ENCODE results near the gene RALBP1. TPM values are rescaled to one million over a fixed set of nuclear protein-coding genes. Genes with fewer than 3 reads are reported as not detected.

RALBP1 gene
- total RNA-seq, 2 experiments from 2014 or later = 46.9 to 47.1 TPM

DNA sequence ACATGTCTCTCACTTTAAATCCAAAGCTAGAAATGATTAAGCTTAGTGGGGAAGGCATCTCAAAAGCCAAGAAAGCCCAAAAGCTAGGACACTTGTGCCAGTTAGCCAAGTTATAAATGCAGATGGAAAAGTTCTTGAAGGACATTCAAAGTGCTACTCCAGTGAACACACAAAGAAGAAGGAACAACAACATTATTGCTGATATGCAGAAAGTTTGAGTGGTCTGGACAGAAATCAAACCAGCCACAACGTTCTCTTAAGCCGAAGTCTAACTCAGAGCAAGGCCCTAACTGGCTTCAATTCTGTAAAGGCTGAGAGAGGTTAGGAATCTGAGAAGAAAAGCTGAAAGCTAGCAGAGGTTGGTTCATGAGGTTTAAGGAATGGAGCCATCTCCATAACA is 90.1 kb downstream of the RALBP1 start:
- Mint-ChIP-seq H3K4me3 (no peak overlapping the region), H3K4me1 (no peaks in the 10 kb centered on the region), H3K36me3 (peaks cover 10% of the 10 kb centered on the region), H3K9me3 (no peaks in the 10 kb centered on the region), H3K27me3 (no peaks in the 10 kb centered on the region), H3K27ac (no peak overlapping the region)
- no peak for DNase-seq

GRCh38 chr18:9568186-9568585 is 92.9 kb downstream of the RALBP1 start:
- DNase-seq = no peak
- H3K9me3 Mint-ChIP-seq = no peaks in the 10 kb centered on the region
- H3K4me1 Mint-ChIP-seq = no peaks in the 10 kb centered on the region
- H3K27me3 Mint-ChIP-seq = no peaks in the 10 kb centered on the region
- H3K4me3 Mint-ChIP-seq = no peak overlapping the region
- H3K36me3 Mint-ChIP-seq = peaks cover 5% of the 10 kb centered on the region
- H3K27ac Mint-ChIP-seq = no peak overlapping the region

- no peak for DNase-seq
- H3K4me3 Mint-ChIP-seq = no peak overlapping the region
- H3K9me3 Mint-ChIP-seq = no peaks in the 10 kb centered on the region
- no peak overlapping the region for H3K27ac Mint-ChIP-seq
- no peaks in the 10 kb centered on the region for H3K4me1 Mint-ChIP-seq
- peaks cover 5% of the 10 kb centered on the region for H3K36me3 Mint-ChIP-seq
- no peaks in the 10 kb centered on the region for H3K27me3 Mint-ChIP-seq
Measured at GRCh38 chr18:9569178-9569577, 93.9 kb downstream of the RALBP1 start.

GRCh38 chr18:9570255-9570654 is 94.9 kb downstream of the RALBP1 start:
- Mint-ChIP-seq H3K36me3 (peaks cover 5% of the 10 kb centered on the region), H3K27me3 (no peaks in the 10 kb centered on the region), H3K4me1 (no peaks in the 10 kb centered on the region), H3K9me3 (no peaks in the 10 kb centered on the region), H3K4me3 (no peak overlapping the region), H3K27ac (no peak overlapping the region)
- no peak for DNase-seq

- Mint-ChIP-seq H3K36me3 (peaks cover 5% of the 10 kb centered on the region), H3K9me3 (no peaks in the 10 kb centered on the region), H3K27me3 (no peaks in the 10 kb centered on the region), H3K4me1 (no peaks in the 10 kb centered on the region), H3K4me3 (no peak overlapping the region), H3K27ac (no peak overlapping the region)
- DNase-seq = no peak
Measured at GRCh38 chr18:9571546-9571945, 96.2 kb downstream of the RALBP1 start.

DNA sequence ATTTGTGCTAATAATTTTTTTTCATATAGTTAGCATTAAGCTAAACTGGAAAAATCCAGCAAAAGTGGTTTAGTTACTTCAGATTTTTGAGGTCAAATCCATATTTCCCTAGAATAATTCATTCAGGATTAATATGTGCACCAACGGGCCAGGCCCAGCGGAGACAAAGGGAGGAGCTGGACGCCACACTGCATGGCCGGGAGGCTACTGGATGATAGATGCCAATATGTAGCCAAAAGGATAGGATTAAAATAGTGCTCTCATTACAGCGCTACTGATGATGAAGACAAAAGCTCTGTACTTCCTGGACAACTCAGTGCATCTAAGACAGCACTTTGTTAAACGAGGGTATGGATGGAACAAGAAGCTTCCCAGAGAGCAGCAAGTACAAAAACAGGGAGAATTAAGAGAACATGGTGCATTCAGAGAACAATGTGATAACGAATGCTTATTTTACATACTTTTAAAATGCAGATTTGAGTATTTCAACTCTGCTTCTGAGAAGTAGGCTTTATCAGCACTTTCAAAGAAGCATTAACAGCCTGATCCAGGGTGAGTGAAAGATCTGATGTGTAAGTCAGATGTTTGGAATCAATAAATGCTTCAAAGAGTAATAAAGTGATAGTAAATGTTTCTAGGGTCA is 99.3 kb downstream of the RALBP1 start:
- Mint-ChIP-seq H3K27me3 (no peaks in the 10 kb centered on the region), H3K4me1 (no peaks in the 10 kb centered on the region), H3K27ac (no peak overlapping the region), H3K36me3 (peaks cover 3% of the 10 kb centered on the region), H3K9me3 (no peaks in the 10 kb centered on the region), H3K4me3 (no peak overlapping the region)
- no peak for DNase-seq

DNA sequence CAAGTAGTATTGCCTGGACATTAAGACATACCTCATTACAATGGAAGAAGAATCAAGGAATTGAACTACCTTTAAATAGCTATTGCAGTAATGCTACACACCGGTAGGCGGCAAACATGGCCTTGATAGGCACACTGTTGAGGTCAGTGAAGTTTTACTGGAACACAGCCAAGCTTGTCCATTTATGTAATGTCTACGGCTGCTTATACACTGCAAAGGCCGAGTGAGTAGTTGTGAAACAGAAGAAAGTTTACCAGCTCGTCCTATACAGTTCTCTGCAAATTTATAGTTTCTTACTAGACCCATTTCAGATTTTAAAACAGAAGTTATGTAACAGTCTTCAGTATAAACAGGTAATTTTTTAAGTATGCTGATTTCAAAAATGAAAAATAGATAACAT is 100.2 kb downstream of the RALBP1 start:
- Mint-ChIP-seq H3K27ac (no peak overlapping the region), H3K36me3 (peaks cover 1% of the 10 kb centered on the region), H3K27me3 (no peaks in the 10 kb centered on the region)

GRCh38 chr18:9577361-9577760 is 102.0 kb downstream of the RALBP1 start:
- peaks cover 19% of the 10 kb centered on the region for H3K36me3 Mint-ChIP-seq
- H3K27me3 Mint-ChIP-seq = no peaks in the 10 kb centered on the region
- H3K27ac Mint-ChIP-seq = no peak overlapping the region
- no peaks in the 10 kb centered on the region for H3K4me1 Mint-ChIP-seq
- no peak for DNase-seq
- H3K4me3 Mint-ChIP-seq = no peak overlapping the region
- peaks cover 5% of the 10 kb centered on the region for H3K9me3 Mint-ChIP-seq

More for the DNA sequence above, 100.2 kb downstream of the RALBP1 start:
- DNase-seq = peak; percentile 2
- no peaks in the 10 kb centered on the region for H3K4me1 Mint-ChIP-seq
- no peaks in the 10 kb centered on the region for H3K9me3 Mint-ChIP-seq
- no peak overlapping the region for H3K4me3 Mint-ChIP-seq

GRCh38 chr18:9578306-9578705 is 103.0 kb downstream of the RALBP1 start:
- Mint-ChIP-seq H3K4me1 (no peaks in the 10 kb centered on the region), H3K9me3 (peaks cover 5% of the 10 kb centered on the region), H3K27ac (no peak overlapping the region), H3K27me3 (no peaks in the 10 kb centered on the region), H3K4me3 (no peak overlapping the region), H3K36me3 (peaks cover 27% of the 10 kb centered on the region)
- DNase-seq = no peak

- Mint-ChIP-seq H3K4me1 (no peaks in the 10 kb centered on the region), H3K27ac (no peak overlapping the region), H3K27me3 (no peaks in the 10 kb centered on the region), H3K4me3 (no peak overlapping the region), H3K36me3 (peaks cover 40% of the 10 kb centered on the region), H3K9me3 (peaks cover 5% of the 10 kb centered on the region)
- no peak for DNase-seq
Measured at GRCh38 chr18:9581667-9582066, 106.4 kb downstream of the RALBP1 start.

DNA sequence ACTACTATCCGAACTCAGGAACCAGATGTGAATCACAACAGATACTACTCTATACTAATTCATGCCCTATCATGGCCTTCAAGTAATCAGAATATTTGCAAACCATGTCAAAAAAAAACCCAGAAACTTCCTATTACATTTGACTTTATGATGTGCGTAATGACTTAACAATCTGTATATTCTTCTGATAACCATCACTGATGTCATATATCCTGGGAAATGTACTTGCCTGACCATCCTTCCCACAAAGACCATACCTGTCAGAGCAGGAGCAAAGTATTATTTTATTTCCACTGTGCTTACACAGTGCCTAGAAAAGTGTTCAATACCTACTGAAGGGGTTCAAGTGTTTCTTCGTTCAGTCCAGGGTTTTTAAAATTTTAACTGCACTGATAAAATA is 111.5 kb downstream of the RALBP1 start:
- Mint-ChIP-seq H3K4me3 (no peak overlapping the region), H3K27me3 (no peaks in the 10 kb centered on the region), H3K36me3 (peaks cover 48% of the 10 kb centered on the region), H3K9me3 (peaks cover 2% of the 10 kb centered on the region), H3K4me1 (no peaks in the 10 kb centered on the region), H3K27ac (no peak overlapping the region)
- no peak for DNase-seq

Other genes starting within 250 kb of the RALBP1 start
- gene TWSG1, start 140.7 kb upstream of the RALBP1 start, total RNA-seq = 10 to 100 TPM; 11.3 to 12.8 TPM
- gene PPP4R1, start 139.0 kb downstream of the RALBP1 start, total RNA-seq = 10 to 100 TPM; 33.7 to 37.7 TPM
- under 1 TPM; 0.70 to 0.78 TPM for gene RAB31, start 232.8 kb downstream of the RALBP1 start, total RNA-seq

All from activated naive CD8-positive, alpha-beta T cell treated with anti-CD3 and anti-CD28 coated beads for 36 hours (primary cell).